NCI-H187 (cell line): ENCODE data around the gene CHKB.
"Not testable (repeated sequence)": the region's sequence is repeated elsewhere in the genome, so short reads cannot be mapped to it uniquely, and the experiment has no call there.

Experiments used
- DNase-seq, 2 experiments: peaks; one replicate each; lab custom pipeline; 2025; lab: John Stamatoyannopoulos, UW

Gene CHKB

DNA sequence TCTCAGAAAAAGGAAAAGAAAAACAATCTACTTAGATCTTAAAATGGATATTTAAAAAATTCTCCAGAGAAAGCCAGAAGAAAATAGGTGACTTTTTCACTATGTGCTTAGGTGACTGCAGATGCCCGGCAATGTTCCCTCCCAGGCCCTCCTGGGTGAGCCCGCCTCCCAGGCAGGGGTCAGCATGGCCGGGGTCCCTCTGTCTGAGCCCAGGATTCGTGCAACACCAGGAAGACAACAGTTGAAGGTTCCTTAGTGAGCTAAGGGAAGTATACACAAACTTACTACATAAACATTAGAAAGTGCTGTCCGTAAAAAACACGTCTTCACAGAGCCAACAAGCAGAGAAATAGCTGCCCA, 29.5 kb upstream of the CHKB start:
- DNase-seq = no peak

DNA sequence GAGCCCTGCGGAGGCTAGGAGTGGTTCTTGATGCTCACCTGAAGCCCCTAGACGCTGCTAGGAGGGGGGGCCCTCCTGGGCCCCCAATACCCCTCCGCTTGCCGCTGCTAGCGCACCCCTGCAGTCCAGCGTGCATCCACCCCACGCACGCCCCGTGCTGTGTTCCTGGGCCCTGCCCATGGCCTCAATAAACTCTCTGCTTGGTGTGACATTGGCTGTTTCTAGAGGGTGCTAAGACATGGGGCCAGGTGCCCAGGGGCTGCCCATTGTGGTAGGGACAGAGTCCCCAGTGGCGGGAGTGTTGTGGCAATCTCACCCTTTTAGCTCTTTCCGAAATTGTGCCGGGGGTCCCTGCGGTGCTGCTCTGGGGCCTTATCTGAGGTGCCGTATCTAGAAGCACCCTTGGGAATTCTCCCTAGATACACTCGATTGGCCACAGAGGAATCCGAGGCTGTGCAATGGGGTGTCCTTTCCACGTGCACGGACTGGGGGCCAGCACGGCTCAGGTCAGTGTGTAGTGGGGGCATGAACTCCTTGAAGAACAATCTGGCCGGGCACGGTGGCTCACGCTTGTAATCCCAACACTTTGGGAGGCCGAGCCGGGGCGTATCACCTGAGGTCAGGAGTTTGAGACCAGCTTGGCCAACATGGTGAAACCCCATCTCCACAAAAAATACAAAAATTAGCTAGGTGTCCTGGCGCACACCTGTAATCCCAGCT, 28.9 kb upstream of the CHKB start:
- DNase-seq = no peak

DNA sequence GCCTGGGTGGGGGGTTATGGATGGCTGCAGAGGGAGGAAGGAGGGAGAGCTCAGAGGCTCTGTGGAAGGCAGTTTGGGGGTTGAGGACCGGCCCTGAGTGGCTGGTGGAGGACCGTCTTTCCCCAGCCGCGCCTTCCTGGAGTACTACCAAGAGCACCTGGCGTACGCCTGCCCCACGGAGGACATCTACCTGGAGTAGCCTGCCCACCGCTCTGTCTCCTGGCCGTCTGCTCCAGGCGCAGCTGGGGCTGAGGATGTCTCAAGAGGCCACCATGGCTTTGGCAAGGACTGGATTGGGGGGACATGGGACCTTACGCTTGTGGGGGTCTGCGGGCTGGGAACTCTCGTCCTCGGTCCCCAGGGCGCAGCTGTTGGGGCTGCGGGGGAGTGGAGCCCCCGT, 27.9 kb upstream of the CHKB start:
- DNase-seq = no peak

DNA sequence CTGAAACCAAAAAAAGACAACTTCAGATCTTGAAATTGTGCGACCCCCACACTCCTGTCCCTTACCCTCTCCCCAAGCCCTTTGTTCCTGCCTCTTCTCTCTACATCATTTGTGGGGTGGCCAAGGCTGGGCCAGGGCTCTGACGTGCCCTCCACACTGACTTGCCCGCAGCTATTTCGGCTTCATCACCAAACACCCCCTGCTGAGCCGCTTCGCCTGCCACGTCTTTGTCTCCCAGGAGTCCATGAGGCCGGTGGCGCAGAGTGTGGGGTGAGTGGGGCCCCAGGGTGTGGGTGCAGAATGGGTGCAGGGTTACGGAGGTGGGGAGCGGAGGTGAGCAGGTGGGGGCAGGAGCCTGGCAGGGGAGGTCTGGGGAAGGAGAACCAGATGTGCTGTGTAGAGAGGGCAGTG, 27.4 kb upstream of the CHKB start:
- no peak for DNase-seq

DNA sequence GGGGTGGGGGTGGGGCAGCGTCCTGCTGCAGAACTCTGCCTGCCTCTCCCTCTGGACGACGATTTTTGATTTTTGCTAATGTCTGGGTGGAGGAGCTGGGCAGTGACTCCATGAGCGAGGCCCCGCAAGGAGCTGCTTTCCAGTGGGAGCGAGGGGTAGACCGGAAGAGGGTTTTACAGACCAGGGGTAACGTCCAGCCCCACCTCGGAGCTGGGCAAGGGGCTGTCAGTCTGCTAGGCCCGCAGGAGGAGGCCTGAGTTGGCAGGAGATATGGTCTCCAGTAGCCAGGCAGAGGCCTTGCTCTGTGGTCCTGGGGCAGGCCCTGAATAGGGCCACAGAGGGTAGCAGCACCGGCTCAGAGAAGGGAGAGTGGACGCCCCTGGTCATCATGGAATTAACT, 26.9 kb upstream of the CHKB start:
- no peak for DNase-seq

DNA sequence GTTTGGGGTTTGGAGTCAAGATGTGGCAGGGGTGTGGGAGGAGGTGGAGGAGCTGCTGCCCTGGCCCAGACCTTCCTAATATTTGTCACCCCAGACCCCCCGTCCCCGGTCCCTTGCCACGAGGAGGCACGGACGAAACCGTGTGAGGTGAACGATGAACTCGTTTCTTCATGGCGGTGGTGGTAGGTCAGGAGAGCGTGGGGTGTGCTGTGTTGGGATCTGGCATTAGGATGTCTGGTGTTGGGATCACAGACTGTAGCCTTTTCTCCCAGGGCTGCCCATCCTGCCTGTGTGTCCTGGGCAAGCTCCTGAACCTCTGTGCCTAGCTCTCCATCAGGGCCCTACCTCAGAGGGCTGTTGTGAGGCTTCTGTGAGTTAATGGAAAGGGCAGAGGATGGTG, 26.3 kb upstream of the CHKB start:
- DNase-seq = no peak

DNA sequence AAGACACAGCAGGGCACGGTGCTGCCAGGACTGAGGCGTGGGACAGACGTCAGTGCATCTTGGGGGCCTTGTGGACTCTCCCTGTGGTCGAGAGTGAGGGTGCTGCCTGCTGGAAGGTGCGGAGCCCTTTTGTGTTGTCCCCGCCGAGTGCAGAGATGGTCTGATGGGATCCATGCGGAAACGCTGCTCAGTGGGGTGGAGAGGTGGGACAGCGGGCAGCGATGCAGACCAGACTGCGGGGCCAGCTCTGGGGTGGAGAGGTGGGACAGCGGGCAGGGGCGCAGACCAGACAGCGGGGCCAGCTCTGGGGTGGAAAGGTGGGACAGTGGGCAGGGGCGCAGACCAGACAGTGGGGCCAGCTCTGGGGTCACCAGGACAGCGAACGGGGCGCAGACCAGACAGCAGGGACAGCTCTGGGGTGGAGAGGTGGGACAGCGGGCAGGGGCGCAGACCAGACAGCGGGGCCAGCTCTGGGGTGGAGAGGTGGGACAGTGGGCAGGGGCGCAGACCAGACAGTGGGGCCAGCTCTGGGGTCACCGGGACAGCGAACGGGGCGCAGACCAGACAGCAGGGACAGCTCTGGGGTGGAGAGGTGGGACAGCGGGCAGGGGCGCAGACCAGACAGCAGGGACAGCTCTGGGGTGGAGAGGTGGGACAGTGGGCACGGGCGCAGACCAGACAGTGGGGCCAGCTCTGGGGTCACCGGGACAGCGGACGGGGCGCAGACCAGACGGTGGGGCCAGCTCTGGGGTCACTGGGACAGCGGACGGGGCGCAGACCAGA, 25.6 kb upstream of the CHKB start:
- DNase-seq = not testable (repeated sequence)

DNA sequence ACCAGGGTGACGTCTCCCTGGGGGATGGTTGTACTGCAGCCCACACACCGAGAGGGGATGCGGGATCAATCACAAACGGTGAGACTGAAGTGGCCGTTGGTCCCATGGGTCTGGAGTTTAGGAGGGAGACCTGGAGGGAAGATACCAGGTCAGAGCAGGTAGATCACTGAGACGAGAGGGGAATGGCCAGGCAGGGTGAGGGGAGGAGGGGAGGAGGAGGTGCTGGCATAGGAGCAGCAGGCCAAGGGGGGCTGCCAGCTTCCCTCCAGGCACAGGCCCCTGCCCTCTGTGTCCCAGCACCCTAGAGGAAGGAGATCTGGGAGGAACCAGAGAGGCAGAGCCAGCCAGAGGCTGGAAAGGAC, 25.0 kb upstream of the CHKB start:
- DNase-seq = no peak

DNA sequence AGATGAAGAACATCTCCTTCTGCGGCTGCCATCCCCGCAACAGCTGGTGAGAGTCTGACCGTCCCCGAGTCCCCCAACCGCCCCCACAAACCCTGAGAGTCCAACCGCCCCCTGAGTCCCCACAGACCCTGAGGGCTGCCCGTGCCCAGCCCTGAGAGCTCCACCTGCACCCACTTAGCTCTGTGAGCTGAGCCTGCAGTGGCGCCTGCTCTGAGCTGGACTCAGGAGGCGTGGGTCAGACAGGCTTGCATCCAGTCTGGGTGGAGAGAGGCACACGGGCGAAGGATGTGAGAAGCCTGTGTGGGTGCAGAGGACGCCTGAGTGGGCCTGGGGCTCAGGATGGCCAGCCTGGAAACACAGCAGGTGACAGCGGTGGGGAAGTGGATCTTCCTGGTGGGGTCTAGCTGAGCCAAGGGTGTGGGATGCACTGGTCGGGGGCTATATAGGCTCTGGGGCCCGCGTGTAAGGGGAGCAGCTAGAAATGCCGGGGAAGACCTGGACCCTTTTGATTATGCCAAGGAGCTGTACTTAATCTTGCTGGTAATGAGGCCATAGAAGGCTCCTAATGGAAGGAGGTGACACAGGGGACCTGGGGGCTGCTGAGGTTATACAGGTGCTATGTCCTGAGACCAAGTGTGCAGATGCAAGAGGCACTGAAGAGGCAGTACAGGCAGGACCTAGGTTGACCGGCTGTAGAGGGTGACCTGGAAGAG, 24.5 kb upstream of the CHKB start:
- DNase-seq = no peak

DNA sequence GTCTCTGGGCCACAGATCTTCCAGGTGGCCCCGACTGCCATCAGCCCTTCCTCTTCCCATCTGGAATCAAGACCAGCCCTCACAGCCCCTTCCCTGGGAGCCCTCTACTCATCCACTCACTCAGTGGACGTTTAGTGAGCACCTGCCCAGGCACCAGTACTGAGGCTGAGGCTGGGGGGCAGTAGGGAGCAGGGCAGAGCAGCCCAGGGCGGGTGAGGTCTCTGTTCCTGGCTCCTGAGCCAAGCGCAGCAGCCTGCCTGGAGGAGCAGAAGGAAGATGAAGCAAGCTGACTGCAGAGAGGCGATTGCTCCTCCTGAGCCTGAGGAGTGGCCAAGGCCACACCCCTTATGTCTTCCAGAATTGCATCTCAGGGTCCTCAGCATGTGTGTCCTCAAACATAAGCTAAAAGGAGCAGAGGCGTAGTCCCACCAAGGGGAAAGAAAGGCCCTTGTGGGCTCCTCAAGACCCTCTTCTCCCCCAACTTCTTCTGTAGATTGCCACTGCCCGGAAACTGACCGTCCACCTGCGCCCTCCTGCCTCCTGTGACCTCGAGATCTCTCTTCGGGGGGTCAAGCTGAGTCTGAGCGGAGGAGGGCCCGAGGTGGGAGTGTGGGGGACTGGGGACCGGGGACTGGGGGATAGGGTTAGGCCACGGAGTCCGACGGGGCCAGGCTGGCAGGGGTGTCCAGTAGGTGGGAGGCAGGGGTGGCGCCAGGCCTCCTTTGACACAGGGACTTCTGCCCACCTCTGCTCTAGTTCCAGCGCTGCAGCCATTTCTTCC, 23.7 kb upstream of the CHKB start:
- DNase-seq = no peak

DNA sequence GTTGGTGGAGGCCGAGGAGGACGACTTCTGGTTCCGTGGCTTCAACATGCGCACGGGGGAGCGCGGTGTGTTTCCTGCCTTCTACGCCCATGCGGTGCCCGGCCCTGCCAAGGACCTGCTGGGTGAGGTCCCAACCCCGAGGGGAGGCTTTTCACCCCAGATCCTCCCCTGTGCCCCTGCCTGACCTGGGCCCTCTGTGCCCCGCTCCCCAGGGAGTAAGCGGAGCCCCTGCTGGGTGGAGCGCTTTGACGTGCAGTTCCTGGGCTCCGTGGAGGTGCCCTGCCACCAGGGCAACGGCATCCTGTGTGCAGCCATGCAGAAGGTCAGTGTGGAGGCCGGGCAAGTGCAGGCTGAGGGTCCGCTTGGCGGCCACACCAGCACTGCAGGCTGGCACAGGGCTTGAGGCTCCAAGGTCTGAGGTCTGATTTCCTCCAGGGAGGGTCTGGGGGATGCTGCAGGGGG, 23.0 kb upstream of the CHKB start:
- DNase-seq = no peak

DNA sequence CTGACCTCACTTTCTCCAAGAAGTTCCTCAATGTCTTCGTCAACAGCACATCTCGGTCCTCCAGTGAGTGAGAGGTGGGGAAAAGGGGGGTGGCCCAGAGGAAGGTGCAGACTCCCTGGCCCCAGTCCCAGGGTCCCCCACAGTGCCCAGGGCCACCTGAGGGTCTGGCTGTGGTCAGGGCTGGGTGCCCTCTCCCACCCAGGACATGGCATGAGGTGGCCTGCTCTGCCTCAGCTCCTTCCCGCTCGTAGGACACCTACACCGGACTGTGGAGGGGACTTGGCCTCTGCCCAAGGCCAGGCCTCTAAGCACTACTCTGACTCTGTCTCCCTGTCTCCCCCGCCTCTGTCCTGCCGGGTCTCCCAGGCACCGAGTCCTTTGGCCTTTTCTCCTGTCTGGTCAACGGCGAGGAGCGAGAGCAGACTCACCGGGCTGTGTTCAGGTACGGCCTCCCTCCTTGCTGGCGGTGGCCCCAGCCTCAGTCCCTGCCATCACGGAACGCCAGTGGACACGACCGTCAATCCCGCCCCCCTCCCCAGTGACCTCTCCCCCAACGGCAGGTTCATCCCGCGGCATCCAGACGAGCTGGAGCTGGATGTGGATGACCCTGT, 22.5 kb upstream of the CHKB start:
- DNase-seq = no peak

DNA sequence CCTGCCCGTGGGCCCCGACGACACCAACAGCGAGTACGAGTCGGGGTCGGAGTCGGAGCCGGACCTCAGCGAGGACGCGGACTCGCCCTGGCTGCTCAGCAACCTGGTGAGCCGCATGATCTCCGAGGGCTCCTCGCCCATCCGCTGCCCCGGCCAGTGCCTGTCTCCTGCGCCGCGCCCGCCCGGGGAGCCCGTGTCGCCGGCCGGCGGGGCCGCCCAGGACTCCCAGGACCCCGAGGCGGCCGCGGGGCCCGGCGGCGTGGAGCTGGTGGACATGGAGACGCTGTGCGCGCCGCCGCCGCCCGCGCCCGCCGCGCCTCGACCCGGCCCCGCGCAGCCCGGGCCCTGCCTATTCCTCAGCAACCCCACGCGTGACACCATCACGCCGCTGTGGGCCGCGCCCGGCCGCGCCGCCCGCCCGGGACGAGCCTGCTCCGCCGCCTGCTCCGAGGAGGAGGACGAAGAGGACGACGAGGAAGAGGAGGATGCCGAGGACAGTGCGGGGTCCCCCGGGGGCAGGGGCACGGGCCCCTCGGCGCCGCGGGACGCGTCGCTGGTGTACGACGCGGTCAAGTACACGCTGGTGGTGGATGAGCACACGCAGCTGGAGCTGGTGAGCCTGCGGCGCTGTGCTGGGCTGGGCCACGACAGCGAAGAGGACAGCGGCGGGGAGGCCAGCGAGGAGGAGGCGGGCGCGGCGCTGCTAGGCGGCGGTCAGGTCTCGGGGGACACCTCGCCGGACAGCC, 21.8 kb upstream of the CHKB start:
- no peak for DNase-seq

DNA sequence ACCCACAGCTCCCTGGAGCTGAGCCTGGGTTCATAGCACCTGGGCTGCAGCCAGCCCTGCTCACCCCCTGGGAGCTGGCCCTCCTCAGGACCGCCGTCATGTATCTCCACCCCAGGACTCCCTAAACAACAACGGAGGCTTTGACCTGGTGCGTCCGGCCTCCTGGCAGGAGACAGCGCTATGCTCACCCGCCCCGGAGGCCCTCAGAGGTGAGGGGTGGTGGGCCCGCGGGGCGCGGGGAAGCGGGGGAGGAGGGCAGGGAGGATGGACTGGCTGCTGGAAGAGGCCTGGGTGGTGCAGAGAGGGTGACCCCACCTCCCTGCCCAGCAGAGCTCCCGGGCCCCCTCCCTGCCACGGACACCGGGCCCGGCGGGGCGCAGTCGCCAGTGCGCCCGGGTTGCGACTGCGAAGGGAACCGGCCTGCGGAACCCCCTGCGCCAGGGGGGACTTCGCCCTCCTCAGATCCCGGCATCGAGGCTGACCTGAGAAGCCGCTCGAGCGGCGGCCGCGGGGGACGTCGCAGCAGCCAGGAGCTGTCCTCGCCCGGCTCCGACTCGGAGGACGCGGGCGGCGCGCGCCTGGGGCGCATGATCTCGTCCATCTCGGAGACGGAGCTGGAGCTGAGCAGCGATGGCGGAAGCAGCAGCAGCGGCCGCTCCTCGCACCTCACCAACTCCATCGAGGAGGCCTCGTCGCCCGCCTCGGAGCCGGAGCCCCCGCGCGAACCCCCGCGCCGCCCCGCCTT, 21.0 kb upstream of the CHKB start:
- DNase-seq = no peak

DNA sequence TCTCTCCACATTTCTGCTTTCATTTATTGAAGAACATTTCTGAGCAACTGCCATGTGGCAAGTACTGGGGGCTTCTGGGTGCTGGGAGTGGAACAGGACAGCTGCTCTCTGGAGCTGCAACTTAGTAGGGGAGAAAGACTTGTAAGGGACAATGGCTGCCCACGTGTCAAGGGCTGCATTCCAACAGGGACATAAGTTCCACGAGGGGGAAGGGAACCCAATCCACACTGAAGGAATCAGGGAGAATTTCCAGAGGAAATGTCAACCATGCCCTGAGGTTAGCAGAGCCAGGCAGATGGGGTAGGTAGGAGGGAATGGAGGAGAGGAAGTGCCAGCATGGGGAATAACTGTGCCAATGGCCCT, 19.7 kb upstream of the CHKB start:
- no peak for DNase-seq

DNA sequence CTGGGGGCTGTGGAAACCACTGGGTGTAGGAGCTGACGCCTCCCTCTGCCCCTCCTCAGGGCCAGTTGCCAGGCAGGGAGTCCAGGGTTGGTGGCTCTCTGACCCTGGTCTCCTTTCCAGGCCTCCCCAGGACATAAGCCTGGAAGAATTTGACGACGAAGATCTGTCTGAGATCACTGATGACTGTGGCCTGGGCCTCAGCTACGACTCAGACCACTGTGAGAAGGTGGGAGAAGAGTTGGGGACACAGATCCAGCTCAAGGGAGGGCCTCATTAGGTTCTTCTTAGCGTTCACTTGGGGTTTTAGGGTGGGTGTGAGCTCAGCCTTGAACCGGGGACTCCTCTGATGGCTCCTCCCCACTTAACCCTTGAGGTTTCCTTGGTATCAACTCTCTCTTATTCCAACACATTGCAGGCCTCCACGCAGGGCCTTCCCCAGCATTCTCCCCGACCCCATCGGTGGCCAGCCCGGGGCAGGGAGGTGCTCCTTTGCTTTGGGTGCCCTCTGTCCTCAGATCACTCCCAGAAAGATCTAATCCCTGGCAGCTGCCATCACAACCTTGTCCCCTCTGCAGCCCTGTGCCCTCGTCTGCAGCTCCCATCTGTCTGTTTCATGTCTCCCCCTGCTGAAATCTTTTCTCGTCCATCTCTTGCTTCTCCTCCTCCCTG, 19.2 kb upstream of the CHKB start:
- no peak for DNase-seq

DNA sequence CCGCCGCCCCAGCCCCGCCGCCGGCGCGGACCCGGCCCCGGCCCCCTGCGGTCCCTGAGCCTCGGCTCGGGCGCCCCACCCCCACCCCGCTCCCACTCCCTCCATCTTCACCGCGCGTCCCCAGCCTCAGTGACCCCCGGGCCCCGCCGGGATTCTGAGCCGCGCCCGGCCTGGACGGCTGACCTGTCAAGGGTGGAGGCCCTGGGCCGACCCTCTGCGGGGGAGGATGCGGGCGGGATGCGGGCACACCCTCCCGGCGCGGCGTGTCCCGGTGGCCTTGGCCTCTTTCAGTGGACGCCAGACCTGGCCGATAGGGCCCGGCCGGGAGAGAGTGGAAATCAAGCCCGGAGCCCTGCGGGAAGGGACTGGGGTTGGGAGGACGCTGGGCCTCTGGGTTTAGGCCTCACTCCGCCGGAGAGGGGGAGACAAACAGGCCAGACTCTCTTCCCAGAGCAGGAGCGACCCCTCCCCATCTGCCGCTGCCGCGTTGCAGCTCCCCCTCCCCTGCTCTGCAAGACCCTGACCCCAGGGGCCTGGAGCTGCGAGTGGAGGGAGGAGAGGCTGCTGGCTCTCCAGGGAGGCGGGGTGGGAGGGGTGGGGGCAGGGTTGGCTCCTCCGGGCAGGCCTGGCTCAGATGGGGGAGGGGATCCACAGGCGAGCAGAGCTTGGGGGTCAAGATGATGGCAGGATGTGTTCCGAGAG, 18.5 kb upstream of the CHKB start:
- no peak for DNase-seq

DNA sequence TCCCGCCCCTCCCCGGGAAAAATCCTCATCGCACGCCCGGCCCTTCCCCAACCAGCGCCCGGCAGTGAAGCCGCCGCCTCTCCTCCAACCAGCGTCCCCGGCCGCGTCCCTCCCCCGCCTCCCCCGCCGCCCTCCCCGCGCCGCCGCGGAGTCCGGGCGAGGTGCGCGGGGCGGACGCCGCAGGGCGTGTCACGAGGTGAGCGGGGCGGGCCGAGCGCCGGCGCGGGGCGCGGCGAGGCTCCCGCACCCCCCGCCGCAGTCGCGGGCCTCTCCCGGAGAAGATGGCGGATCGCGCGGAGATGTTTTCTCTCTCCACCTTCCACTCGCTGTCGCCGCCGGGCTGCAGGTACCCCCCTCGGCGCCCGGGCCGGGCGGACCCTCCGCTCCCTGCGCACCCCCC, 17.9 kb upstream of the CHKB start, which contains the start of gene MAPK8IP2:
TSS of gene MAPK8IP2 (plus strand) at position 256 of the 400 bp plus-strand sequence. CDS start at position 282, 26 bp downstream.
- no peak for DNase-seq

DNA sequence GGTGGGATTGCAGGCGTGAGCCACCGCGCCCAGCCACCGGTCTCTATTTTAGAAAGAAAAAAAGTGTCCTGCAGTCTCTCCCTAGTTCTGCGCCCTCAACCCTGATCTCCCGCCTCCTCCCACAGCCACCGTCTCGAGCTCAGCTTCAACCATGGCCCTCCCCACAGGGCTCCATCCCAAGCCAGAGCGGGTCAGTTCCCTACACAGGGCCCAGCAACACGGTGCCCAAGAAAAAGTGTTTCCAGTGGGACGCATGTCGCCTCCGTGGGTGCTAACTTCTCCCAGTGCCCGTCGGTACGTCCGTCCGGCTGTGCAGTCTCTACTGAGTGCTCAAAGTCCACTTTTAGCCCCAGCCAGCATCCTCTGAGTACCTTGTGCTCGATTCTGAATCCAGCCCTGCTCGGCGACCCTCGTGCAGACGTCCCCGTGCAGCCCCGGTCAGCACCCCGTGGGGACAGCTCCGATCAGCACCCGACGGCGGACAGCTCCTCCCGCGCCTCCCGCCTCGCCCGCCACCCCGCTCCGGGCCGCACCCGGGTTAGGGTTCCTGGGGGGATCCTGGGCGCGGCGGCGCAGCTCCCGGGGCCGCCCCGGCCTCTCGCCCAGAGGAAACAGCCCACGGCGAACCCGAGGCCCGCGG, 17.3 kb upstream of the CHKB start:
- DNase-seq = no peak
